Gastrocnemius medialis (tissue), 4 donors: ENCODE data around the gene DUSP22. TPM values are rescaled to one million over a fixed set of nuclear protein-coding genes. Genes with fewer than 3 reads are reported as not detected.

Experiments used
- ATAC-seq, 2 donors: fragments of 150-250 bp; one replicate each; pipeline ENCODE4 v1.9.1; 2016
- DNase-seq, 2 donors: peaks; one replicate each; pipeline ENCODE4 v3.0.0-alpha.2; 2019
- H3K27ac ChIP-seq, 4 donors: fragments of 200-600 bp; sonication (generic); 1 replicate in 1 of 4; 2 replicates in 3 of 4; pipeline ENCODE4 v1.5.1; 2016 to 2018; ENCODE audit warnings: mild to moderate bottlenecking in 2 of 4, moderate library complexity in 1 of 4
- H3K27me3 ChIP-seq, 3 donors: fragments of 200-600 bp; sonication (generic) in 2 of 3; 1 replicate in 1 of 3; 2 replicates in 2 of 3; pipeline versions ENCODE4 v1.5.1 to v1.6.0; 2016 to 2019; ENCODE audit warnings: mild to moderate bottlenecking in 1 of 3, moderate library complexity in 1 of 3
- H3K36me3 ChIP-seq, 2 donors: fragments of 200-600 bp; sonication (generic) in 1 of 2; one replicate each; pipeline ENCODE4 v1.5.1; 2017 to 2018
- H3K4me1 ChIP-seq, 2 donors: fragments of 200-600 bp; sonication (generic) in 1 of 2; one replicate each; pipeline ENCODE4 v1.5.1; 2016 to 2017; ENCODE audit warnings: mild to moderate bottlenecking in 2 of 2
- H3K4me3 ChIP-seq, 4 donors: fragments of 200-600 bp; sonication (generic) in 3 of 4; 1 replicate in 1 of 4; 2 replicates in 3 of 4; pipeline ENCODE4 v1.5.1; 2016 to 2019; ENCODE audit warnings: mild to moderate bottlenecking in 2 of 4
- H3K9me3 ChIP-seq, 3 donors: fragments of 200-600 bp; sonication (generic) in 2 of 3; 1 replicate in 1 of 3; 2 replicates in 2 of 3; pipeline ENCODE4 v1.5.1; 2016 to 2019
- CTCF ChIP-seq, 5 experiments: fragments of 450-650 bp in 3 of 5; fragments of 200-600 bp in 2 of 5; sonication (generic) in 2 of 5; IDR thresholded peaks in 4 of 5; conservative IDR thresholded peaks in 1 of 5; 1 replicate in 4 of 5; 2 replicates in 1 of 5; pipeline ENCODE4 v1.5.1; 2016 to 2019; ENCODE audit warnings: antibody characterized with exemption in 5 of 5, mild to moderate bottlenecking in 3 of 5, moderate library complexity in 3 of 5
- POLR2A ChIP-seq, 2 donors: fragments of 450-650 bp; IDR thresholded peaks; one replicate each; pipeline ENCODE4 v1.6.1; 2017; ENCODE audit warnings: antibody characterized with exemption in 2 of 2, mild to moderate bottlenecking in 2 of 2, moderate library complexity in 2 of 2
- in situ Hi-C, 4 donors: fragments of 200-750 bp; cut with MboI; loops; one replicate each; pipeline versions ENCODE4 v1.15.0 to v1.8.0; 2017; ENCODE audit warnings: low sequenced_read_pairs in 4 of 4
- intact Hi-C: fragments of 100-400 bp; cut with DNase I; formaldehyde crosslinking; loops from one replicate; pipeline ENCODE4 v1.15.1; 2023; ENCODE audit warnings: low total_unique reads
- total RNA-seq, 4 donors: library from RNA; depleted of rRNA; stranded (reverse); fragments of >200 nt; gene quantifications; one replicate each; pipeline versions ENCODE4 v1.1.0 to v1.2.3, GENCODE V29; 2016

DUSP22 gene
- total RNA-seq, 4 donors from 2014 or later, result 53.4 to 70.7 (median 61.3) TPM

DNA sequence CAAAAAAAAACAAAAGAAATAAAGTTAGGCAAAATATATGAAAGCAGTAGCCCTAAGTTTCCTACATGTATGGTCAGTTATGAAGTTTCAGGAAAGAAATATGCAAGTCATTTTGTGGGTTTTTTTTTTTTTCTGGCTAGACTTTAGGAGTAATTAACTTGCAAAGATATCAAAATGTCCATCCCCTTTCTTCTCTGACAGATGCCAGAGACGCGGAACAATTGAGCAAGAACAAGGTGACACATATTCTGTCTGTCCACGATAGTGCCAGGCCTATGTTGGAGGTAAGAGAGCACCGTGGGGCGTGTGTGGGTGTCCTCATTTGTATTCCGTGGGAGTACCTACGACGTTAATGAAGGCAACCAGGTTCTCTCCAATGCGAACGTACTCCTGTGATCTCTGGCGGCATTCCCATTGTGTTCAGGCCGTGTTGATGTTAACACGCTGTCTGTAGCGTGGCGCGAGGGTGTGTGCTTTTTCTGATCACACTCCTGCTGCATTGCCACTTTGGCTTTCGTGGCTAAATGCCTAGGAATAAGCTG lies 19.5 kb downstream of the DUSP22 start:
- in situ Hi-C loops, result no loop called here
- ATAC-seq (peak in 1 of 2 donors; percentile 22), DNase-seq (no peak)
- Histone ChIP-seq H3K9me3 (no peaks in the 10 kb centered on the region), H3K27me3 (no peaks in the 10 kb centered on the region), H3K4me3 (no peak overlapping the region), H3K27ac (peak overlapping the region in 3 of 4 donors; percentile 1 to 59 (median 2)), H3K36me3 (no peaks in the 10 kb centered on the region), H3K4me1 (peaks cover 3 to 5% of the 10 kb centered on the region in 2 donors)
- intact Hi-C loops, result no loop called here
- no peak for TF ChIP-seq CTCF (IDR thresholded peaks at IDR 0.05 in 4 of 5, conservative IDR thresholded peaks at IDR 0.05 in 1 of 5)
- TF ChIP-seq POLR2A (IDR thresholded peaks at IDR 0.05), result no peak

GRCh38 chr6:313087-313486 lies 20.8 kb downstream of the DUSP22 start:
- DNase-seq (no peak), ATAC-seq (no peak)
- TF ChIP-seq CTCF (IDR thresholded peaks at IDR 0.05 in 4 of 5, conservative IDR thresholded peaks at IDR 0.05 in 1 of 5) (no peak), POLR2A (IDR thresholded peaks at IDR 0.05) (no peak)
- Histone ChIP-seq H3K36me3 (no peaks in the 10 kb centered on the region), H3K9me3 (no peaks in the 10 kb centered on the region), H3K27me3 (no peaks in the 10 kb centered on the region), H3K4me3 (no peak overlapping the region), H3K27ac (peak overlapping the region in 1 of 4 donors; percentile 35), H3K4me1 (no peaks in the 10 kb centered on the region)
- in situ Hi-C loops, result no loop called here
- intact Hi-C loops, result no loop called here

- Histone ChIP-seq H3K27me3 (no peaks in the 10 kb centered on the region), H3K4me1 (no peaks in the 10 kb centered on the region), H3K27ac (peak overlapping the region in 1 of 4 donors; percentile 35), H3K36me3 (no peaks in the 10 kb centered on the region), H3K4me3 (no peak overlapping the region), H3K9me3 (no peaks in the 10 kb centered on the region)
- in situ Hi-C loops (no loop called here), intact Hi-C loops (no loop called here)
- no peak for DNase-seq
- TF ChIP-seq POLR2A (IDR thresholded peaks at IDR 0.05) (no peak), CTCF (IDR thresholded peaks at IDR 0.05 in 4 of 5, conservative IDR thresholded peaks at IDR 0.05 in 1 of 5) (no peak)
- ATAC-seq, result no peak
Measured at GRCh38 chr6:313917-314316, 21.6 kb downstream of the DUSP22 start.

DNA sequence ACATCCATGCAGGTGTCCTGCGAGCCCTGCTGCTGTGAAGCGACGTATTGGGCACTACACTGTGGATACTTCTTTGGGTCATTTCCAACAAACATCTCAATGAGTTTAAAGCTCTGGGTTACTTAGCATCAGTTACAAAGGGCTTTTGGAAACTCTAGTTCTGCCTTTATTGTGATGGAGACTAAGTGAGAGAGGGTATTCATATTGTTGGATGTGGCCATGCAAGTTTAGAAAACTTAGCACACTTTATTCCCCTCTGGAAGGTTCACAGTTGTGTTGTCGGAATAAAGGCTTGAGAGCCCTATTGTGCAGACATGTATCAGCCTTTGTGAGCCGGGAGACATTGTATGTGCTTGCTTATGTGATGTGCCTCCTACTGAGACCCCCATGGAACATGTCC lies 22.1 kb downstream of the DUSP22 start:
- no peak for DNase-seq
- intact Hi-C loops (no loop called here), in situ Hi-C loops (no loop called here)
- H3K36me3 ChIP-seq, result no peaks in the 10 kb centered on the region
- no peak for ATAC-seq
- H3K27ac ChIP-seq, result no peak overlapping the region
- H3K27me3 ChIP-seq, result no peaks in the 10 kb centered on the region
- no peak overlapping the region for H3K4me3 ChIP-seq
- TF ChIP-seq CTCF (IDR thresholded peaks at IDR 0.05 in 4 of 5, conservative IDR thresholded peaks at IDR 0.05 in 1 of 5) (no peak), POLR2A (IDR thresholded peaks at IDR 0.05) (no peak)
- no peaks in the 10 kb centered on the region for H3K9me3 ChIP-seq
- H3K4me1 ChIP-seq, result no peaks in the 10 kb centered on the region

DNA sequence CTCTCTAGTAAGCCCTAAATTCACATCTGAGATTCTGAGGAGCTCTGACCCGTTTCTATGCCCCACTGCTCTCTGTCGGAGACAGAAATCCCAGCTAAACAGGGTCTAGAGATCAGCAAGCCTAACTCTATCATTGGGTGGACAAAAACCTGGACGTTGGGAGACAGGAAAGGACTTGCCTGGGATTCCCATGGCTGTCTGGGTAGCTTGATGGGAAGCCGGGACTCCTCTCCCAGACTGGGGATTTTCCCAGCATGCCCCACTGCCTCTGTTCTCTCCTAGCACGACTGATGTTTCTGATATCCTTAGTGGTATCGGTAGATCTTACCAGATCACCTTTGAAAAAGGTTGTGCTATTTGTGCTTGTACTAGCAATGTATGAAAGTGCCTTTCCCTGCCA lies 22.9 kb downstream of the DUSP22 start:
- H3K36me3 ChIP-seq, result no peaks in the 10 kb centered on the region
- TF ChIP-seq POLR2A (IDR thresholded peaks at IDR 0.05) (no peak), CTCF (IDR thresholded peaks at IDR 0.05 in 4 of 5, conservative IDR thresholded peaks at IDR 0.05 in 1 of 5) (no peak)
- no peaks in the 10 kb centered on the region for H3K9me3 ChIP-seq
- H3K4me3 ChIP-seq, result no peak overlapping the region
- no peak overlapping the region for H3K27ac ChIP-seq
- H3K27me3 ChIP-seq, result no peaks in the 10 kb centered on the region
- DNase-seq (no peak), ATAC-seq (no peak)
- in situ Hi-C loops (no loop called here), intact Hi-C loops (no loop called here)
- H3K4me1 ChIP-seq, result no peaks in the 10 kb centered on the region
